ENCODE results near the gene ADGRG1.
"Not testable (repeated sequence)": the region's sequence is repeated elsewhere in the genome, so short reads cannot be mapped to it uniquely, and the experiment has no call there.

ADGRG1 gene

GRCh38 chr16:57666353-57667047, 38.1 kb downstream of the ADGRG1 start:
- DNase-seq (ENCODE audit: low spot score): no peak

DNA sequence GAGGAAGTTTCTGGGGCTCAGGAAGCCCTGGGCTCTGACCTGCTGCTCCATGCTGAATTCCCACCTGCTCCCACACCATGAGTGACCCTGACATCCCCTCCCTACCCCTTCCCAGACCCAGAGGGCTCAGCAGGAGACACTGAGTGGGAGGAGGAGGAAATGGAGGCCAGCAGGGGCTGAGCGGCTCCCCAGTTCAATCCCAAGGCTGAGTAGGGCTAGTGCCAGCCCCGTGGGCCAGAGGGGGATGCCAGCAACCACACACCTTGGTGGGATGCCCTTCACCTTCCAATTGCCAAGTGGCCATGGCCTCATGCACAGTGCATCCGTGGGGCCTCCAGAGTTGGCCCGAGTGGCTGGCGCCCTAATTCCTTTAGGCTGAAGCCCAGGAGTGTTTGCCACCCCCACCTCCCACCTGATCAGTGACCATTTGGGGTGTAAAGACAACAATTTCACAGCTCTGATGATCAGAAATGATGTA, 38.7 kb downstream of the ADGRG1 start:
- DNase-seq (ENCODE audit: low spot score): no peak

DNA sequence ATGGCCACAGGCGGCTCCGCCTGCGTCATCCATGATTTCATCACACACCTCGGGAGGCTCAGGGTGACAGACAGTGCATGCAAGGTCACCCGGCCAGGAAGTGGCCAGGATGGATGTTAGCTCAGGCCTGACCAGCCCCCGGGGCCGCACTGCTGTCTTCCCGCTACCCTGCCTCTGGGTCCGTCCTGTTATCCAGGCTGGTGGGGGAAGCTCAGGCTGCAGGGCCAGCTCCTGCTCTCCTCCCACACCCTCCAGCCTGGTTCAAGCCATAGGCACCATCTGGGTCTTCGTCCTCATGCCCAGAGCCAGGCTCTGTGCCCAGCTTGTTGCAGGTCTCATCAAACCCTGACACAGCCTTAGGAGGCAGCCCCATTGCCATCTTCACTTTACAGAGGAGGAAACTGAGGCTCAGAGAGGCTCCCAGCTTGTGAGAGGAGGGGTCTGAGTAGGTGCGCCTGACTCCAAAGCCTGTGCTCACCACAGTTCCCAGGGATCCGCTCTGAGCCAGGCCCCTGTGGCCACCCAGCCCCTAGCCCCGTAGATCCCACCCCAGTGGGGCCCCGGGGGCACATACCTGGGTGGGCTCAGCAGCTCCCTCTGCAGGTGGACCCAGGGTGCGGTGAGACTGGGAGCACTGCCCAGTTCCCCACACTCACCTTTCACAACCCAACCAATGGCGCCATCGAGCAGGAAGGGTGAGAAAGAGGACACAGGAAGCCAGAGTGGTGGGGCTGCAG, 39.3 kb downstream of the ADGRG1 start:
- DNase-seq (ENCODE audit: low spot score): no peak

DNA sequence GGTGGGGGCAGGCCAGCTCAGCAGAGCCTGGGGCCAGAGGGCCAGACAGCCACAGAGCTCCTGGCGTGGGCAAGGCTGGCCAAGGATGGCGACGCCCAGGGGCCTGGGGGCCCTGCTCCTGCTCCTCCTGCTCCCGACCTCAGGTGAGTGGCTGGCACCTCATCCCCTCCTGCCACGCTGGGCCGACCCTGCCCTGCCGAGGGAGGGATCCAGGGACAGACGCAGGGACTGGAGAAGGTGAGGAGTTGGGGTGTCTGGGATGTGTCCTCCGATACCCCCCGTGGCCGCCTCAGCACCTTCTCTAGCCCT, 39.8 kb downstream of the ADGRG1 start, which contains the start of gene ADGRG3:
TSS of gene ADGRG3 (plus strand) at position 44 of the 309 bp plus-strand sequence. CDS start at position 86, 42 bp downstream.
- DNase-seq (ENCODE audit: low spot score): no peak

DNA sequence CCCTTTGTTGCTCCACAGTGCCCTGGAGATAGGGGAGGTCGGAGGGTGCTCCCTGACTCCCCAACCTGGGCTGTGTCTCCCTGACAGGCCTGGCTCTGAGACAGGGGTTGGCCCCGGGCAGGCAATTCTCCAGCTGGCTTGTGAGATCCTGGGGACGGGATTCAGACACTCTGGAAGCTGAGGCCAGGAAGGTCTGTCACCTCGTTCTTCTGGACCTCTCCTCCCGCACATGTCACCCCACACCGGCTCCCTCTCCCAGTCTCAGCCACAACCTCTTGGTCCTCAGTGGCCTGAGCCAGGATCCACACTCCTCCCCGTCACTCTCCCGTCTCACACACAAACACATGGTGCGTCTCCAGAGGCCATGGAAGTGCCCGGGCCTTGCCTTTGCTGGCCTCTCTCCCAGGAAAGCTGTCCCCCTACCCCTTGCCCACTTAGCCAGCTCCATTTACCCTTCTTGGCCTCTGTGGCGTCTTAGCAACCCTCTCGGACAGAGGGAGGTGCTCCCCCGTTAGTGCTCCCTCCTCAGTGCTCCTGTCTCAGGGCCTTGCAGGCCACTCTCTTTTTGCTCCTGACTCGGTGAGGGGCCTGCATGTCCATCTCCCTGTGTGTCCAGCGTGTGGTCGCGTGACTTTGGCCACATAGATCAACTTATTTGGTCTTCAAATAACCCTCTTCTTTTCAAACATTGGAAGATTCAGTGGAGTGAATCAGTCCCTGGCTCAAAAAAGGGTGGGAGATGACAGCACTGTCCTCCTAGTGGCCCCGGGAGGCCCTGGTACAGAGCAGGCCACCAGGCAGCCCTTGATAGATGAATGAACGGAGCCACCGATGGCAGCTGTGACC, 40.4 kb downstream of the ADGRG1 start:
- DNase-seq (ENCODE audit: low spot score): no peak

- no peak for DNase-seq (ENCODE audit: low spot score)
Measured at GRCh38 chr16:57669476-57670162, 41.2 kb downstream of the ADGRG1 start.

GRCh38 chr16:57670196-57670595, 41.8 kb downstream of the ADGRG1 start:
- DNase-seq (ENCODE audit: low spot score): no peak

- DNase-seq (ENCODE audit: low spot score): not testable (repeated sequence)
Measured at GRCh38 chr16:57671451-57671850, 43.0 kb downstream of the ADGRG1 start.

- DNase-seq (ENCODE audit: low spot score): no peak
Measured at GRCh38 chr16:57672416-57672815, 44.0 kb downstream of the ADGRG1 start.

- no peak for DNase-seq (ENCODE audit: low spot score)
Measured at GRCh38 chr16:57672824-57673223, 44.4 kb downstream of the ADGRG1 start.

- DNase-seq (ENCODE audit: low spot score): no peak
Measured at GRCh38 chr16:57675741-57676551, 47.5 kb downstream of the ADGRG1 start.

DNA sequence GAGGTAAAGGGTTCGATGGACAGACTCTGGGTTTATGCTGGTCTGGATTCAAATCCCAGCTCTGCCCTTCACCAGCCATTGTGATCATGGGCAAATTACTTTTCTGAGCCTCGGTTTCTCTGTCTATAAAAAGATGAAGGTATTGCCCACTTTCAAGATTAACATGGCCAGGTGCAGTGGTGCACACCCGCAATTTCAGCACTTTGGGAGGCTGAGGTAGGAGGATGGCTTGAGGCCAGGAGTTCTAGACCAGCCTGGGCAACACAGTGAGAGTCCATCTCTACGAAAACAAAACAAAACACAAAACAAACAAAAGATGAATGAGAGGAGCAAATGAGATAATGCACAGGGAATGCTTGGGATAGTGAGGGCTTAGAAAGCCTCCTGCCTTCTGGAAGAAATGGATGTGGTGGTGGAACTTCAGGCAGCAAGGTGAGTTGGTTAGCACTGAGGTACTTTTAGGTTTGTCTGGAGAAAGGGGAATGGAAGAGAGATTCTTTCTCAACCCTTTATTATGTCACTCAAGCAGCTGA, 48.2 kb downstream of the ADGRG1 start:
- DNase-seq (ENCODE audit: low spot score): no peak

DNA sequence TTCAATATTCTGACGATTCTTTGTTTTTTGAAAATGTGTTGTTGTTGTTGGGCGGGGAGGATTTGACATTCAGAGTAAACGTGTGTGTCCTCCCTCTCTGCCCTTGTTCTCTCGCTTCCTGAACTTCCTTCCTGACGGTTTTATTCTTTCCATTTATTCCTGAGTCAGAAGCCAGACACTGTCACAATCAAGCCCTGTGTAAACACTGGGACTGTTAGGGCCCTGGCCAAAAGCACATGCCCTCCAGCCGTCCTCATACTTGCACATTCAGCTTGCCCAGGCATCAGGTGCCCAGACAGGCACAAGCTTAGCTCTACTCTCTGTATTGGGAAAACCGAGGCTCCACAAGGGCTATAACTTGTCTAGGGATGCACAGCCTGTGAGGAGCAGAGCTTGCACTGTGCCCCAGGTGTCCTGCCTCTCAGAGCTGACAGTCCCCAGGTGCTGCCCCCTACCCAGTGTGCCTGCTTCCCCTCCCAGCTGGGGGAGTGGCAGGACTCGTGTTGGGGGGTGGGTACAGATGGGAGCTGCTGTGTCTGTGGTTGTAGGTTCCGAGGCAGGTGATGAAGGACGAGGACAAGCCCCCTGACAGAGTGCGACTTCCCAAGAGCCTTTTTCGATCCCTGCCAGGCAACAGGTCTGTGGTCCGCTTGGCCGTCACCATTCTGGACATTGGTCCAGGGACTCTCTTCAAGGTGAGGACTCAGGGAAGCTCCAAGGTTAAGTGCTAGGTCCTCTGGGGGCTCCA, 49.4 kb downstream of the ADGRG1 start:
- no peak for DNase-seq (ENCODE audit: low spot score)

- DNase-seq (ENCODE audit: low spot score): no peak
Measured at GRCh38 chr16:57679016-57679415, 50.6 kb downstream of the ADGRG1 start.

DNA sequence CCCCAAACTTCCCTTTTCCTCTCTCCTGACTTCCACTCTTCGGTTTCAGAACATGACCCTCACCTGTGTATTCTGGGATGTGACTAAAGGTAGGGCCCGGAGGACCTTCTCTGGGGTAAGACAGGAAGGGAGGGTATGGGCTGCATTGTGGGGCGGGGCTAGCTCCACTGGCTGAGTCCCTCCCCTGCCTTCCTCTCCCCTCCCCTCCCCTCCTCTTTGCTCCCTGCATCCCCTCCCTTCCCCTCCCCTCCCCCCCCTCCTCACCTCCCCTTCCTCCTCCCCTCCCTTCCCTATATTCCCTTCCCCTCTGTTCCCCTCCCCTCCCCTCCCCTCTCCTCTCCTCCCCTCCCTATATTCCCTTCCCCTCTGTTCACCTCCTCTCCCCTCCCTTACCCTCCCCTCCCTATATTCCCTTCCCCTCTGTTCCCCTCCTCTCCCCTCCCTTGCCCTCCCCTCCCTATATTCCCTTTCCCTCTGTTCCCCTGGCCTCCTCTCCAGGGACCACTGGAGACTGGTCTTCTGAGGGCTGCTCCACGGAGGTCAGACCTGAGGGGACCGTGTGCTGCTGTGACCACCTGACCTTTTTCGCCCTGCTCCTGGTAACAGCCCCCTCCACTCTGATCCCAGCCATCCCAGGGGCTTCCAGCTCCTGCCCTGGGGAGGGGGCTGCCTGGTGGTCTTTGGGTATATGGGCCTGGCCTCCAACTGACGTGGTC, 51.5 kb downstream of the ADGRG1 start:
- DNase-seq (ENCODE audit: low spot score): no peak

DNA sequence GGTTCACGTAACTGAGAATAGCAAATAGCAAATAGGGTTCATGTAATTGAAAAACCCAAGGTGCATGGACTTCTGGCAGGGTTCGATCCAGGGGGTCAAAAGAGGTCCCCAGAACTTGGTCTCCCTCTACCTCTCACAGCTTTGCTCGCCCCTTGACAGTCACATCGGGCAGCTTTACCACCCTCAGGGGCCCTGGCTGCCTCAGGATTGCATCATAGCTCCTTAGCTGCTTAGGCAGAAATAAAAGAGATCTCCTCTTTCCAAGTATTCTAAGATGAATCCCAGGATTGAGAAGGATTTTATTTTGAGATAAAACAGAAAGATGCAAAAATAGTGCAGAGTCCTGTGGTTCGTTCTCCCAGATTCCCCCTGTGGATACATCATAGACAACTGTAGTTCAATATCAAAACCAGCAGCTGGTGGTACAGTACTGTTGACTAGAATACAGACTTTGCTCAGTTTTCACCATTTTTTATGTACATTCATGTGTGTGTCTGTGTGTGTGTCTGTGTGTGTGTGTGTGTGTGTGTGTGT, 52.5 kb downstream of the ADGRG1 start:
- no peak for DNase-seq (ENCODE audit: low spot score)

- no peak for DNase-seq (ENCODE audit: low spot score)
Measured at GRCh38 chr16:57681950-57682728, 53.7 kb downstream of the ADGRG1 start.
